22Rv1 (cell line): Measurements from ENCODE around the gene KRTAP4-11.

ENCODE experiments used
- ZFX ChIP-seq: fragments of 450-650 bp; IDR thresholded peaks from 2 replicates; pipeline ENCODE4 v1.6.1; 2017; ENCODE audit warnings: antibody characterized with exemption, borderline replicate concordance
- TF ChIP-seq, protein P1 (sequence below): fragments of 450-650 bp; IDR thresholded peaks from 2 replicates; pipeline ENCODE4 v1.5.1; 2017; ENCODE audit warnings: mild to moderate bottlenecking

DNA sequence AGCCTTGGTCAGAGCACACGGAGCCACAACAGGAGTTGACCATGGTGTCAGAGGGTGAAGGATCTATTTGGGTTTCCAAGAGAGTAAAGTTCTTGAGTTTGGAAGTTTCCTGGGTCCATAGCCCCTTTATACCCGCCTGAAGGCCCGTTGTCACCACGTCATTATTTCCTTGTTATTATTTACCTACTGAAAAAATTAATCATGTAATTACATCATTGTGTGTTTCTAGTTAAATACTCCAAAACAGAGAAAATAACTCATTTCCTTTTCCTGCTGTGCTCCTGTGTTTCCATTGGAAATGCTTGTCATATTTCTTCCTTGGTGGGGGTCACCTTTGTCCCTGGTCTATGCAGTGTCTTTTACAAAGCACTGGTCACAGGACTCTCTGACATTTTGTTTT, 20.1 kb downstream of the KRTAP4-11 start, which contains the start of gene KRTAP4-8:
- TF ChIP-seq, protein P1, sequence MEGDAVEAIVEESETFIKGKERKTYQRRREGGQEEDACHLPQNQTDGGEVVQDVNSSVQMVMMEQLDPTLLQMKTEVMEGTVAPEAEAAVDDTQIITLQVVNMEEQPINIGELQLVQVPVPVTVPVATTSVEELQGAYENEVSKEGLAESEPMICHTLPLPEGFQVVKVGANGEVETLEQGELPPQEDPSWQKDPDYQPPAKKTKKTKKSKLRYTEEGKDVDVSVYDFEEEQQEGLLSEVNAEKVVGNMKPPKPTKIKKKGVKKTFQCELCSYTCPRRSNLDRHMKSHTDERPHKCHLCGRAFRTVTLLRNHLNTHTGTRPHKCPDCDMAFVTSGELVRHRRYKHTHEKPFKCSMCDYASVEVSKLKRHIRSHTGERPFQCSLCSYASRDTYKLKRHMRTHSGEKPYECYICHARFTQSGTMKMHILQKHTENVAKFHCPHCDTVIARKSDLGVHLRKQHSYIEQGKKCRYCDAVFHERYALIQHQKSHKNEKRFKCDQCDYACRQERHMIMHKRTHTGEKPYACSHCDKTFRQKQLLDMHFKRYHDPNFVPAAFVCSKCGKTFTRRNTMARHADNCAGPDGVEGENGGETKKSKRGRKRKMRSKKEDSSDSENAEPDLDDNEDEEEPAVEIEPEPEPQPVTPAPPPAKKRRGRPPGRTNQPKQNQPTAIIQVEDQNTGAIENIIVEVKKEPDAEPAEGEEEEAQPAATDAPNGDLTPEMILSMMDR, result no peak
- no peak for TF ChIP-seq ZFX
